HUES48 (cell line): ENCODE results near the gene SNU13.
"Not testable (repeated sequence)": the region's sequence is repeated elsewhere in the genome, so short reads cannot be mapped to it uniquely, and the experiment has no call there.

Experiments
- H3K27ac ChIP-seq: one replicate; pipeline ENCODE4 v1.7.0; 2013; ENCODE audit warnings: low read depth, low read length, inconsistent platforms
- H3K27me3 ChIP-seq: 2 replicates; pipeline ENCODE4 v1.6.1; 2013; ENCODE audit warnings: mild to moderate bottlenecking, low read length; ENCODE audit not compliant: control insufficient read depth, insufficient read depth
- H3K36me3 ChIP-seq: 2 replicates; pipeline ENCODE4 v1.6.1; 2013; ENCODE audit warnings: low read length; ENCODE audit not compliant: control insufficient read depth, insufficient read depth
- H3K4me1 ChIP-seq: 2 replicates; pipeline ENCODE4 v1.6.1; 2013; ENCODE audit warnings: mild to moderate bottlenecking, low read length; ENCODE audit not compliant: control insufficient read depth, insufficient read depth
- H3K4me3 ChIP-seq: 2 replicates; pipeline ENCODE4 v1.5.1; 2013; ENCODE audit warnings: mild to moderate bottlenecking, low read depth, low read length
- H3K9ac ChIP-seq: 2 replicates; pipeline ENCODE4 v1.6.1; 2013; ENCODE audit warnings: mild to moderate bottlenecking, low read depth, low read length, moderate library complexity
- H3K9me3 ChIP-seq: 2 replicates; pipeline ENCODE4 v1.6.1; 2013; ENCODE audit warnings: low read length; ENCODE audit not compliant: control insufficient read depth, insufficient read depth

SNU13 gene

DNA sequence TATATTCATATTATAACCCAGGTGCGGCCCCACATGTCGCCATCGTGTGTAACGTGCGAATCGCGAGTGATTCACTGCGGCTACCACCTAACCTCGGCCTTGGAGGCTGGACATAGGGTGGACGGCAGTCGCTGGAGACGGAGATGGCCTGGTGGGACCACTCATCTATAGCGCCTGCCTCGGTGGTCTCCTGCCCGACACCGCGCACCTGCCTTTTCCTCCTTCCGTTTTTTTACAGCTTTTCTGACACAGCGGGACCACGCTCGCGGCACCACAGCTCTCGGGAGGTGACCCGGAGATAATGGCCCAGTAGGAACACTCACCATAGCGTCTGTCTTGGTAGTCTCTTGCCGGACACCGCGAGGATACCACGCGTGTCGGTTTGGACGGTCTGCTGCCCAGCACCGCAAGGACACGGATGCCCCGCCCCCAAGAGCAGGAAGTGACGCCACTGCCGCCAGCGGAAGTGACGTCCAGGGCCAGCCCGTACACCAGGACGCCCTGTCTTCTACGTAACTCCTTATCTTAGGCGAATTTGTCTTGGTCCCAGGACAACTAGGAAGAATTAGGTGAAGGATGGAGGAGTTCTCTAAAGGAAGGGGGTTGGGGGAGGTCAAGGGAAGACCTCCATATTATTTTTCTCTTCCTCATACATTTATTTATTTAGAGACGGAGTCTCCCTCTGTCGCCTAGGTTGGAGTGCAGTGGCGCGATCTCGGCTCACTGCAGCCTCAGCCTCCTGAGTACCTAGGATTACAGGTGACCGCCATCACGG, 6.4 kb downstream of the SNU13 start:
- no peaks in the 10 kb centered on the region for H3K9me3 ChIP-seq
- H3K27me3 ChIP-seq = no peaks in the 10 kb centered on the region
- H3K4me1 ChIP-seq = no peaks in the 10 kb centered on the region
- H3K36me3 ChIP-seq = peaks cover 39% of the 10 kb centered on the region
- peak overlapping the region; percentile 93 for H3K27ac ChIP-seq
- H3K4me3 ChIP-seq = peak overlapping the region; percentile 93
- peak overlapping the region; percentile 63 for H3K9ac ChIP-seq

- no peaks in the 10 kb centered on the region for H3K27me3 ChIP-seq
- no peak overlapping the region for H3K27ac ChIP-seq
- no peaks in the 10 kb centered on the region for H3K4me1 ChIP-seq
- peak overlapping the region; percentile 63 for H3K9ac ChIP-seq
- H3K36me3 ChIP-seq = peaks cover 45% of the 10 kb centered on the region
- H3K9me3 ChIP-seq = no peaks in the 10 kb centered on the region
- peak overlapping the region; percentile 93 for H3K4me3 ChIP-seq
These were observed 7.1 kb downstream of the SNU13 start for GRCh38 chr22:41681616-41682015.

DNA sequence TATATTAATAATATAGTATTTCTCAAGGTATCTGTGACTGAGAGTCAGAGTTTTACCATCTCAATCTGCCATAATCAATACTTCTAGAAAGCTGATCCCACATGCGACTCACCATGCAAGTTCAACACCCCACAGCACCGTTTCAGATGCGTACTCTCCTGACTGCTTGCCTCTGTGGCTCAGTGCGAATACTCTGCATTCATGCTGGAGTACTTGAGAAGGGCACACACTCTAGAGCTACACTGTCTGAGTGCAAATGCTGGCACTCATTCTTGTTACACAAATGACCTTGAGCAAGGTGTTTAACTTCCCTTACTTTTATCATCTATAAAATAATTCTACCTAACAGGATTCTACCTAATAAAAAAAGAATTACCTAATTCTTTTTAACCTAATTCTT, 12.5 kb downstream of the SNU13 start:
- peaks cover 78% of the 10 kb centered on the region for H3K36me3 ChIP-seq
- H3K27ac ChIP-seq = no peak overlapping the region
- no peaks in the 10 kb centered on the region for H3K27me3 ChIP-seq
- H3K4me3 ChIP-seq = no peak overlapping the region
- H3K9me3 ChIP-seq = no peaks in the 10 kb centered on the region
- H3K4me1 ChIP-seq = no peaks in the 10 kb centered on the region
- no peak overlapping the region for H3K9ac ChIP-seq

GRCh38 chr22:41674846-41675340, 13.8 kb downstream of the SNU13 start:
- Histone ChIP-seq H3K27me3 (no peaks in the 10 kb centered on the region), H3K9me3 (no peaks in the 10 kb centered on the region), H3K9ac (no peak overlapping the region), H3K27ac (no peak overlapping the region), H3K36me3 (peaks cover 70% of the 10 kb centered on the region), H3K4me3 (no peak overlapping the region), H3K4me1 (no peaks in the 10 kb centered on the region)

DNA sequence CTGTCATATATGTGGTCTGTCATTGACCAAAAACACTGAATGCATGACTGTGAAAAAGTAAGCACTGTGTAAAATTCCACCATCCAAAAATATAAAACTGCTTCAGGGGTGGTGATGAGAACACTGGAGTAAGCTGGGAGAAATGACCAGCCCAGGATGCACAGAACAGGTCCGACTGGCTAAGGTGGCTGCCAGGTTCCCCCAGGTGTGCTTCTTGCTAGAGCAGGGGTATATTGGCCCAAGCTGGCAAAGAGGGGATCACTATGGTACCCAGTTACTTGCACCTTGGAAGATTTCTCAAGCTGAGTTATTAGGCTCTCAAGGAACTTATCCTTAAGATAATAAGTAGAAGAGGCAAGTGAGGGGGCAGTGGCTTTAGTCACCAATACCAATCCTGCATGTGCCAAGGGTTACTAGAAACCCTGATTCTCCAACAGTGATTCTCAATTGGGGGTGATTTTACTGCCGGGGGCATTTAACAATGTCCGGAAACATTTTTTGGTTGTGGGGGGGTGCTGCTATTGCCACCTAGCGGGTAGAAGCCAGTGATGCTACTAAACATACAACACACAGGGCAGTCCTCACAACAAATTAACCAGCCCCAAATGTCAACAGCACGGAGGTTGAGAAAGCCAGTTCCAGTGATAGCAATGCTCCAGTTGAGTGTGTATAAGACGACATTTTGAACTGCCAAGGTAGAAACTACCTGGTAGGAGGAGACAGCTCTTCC, 15.7 kb downstream of the SNU13 start:
- Histone ChIP-seq H3K27me3 (no peaks in the 10 kb centered on the region), H3K9ac (no peak overlapping the region), H3K4me3 (no peak overlapping the region), H3K27ac (no peak overlapping the region), H3K36me3 (peaks cover 51% of the 10 kb centered on the region), H3K4me1 (no peaks in the 10 kb centered on the region), H3K9me3 (no peaks in the 10 kb centered on the region)

- not testable (repeated sequence) for H3K4me3 ChIP-seq, H3K27ac ChIP-seq, H3K9ac ChIP-seq, H3K4me1 ChIP-seq, H3K9me3 ChIP-seq, H3K27me3 ChIP-seq
- H3K36me3 ChIP-seq = peaks cover 44% of the 10 kb centered on the region
These were observed 16.6 kb downstream of the SNU13 start for GRCh38 chr22:41672096-41672495.

- Histone ChIP-seq H3K9ac (no peak overlapping the region), H3K9me3 (no peaks in the 10 kb centered on the region), H3K27ac (peak overlapping the region; percentile 7), H3K4me1 (peaks cover 11% of the 10 kb centered on the region; the same call in 1 of the 2 replicates), H3K27me3 (no peaks in the 10 kb centered on the region), H3K4me3 (no peak overlapping the region), H3K36me3 (peaks cover 32% of the 10 kb centered on the region)
These were observed 19.4 kb downstream of the SNU13 start for GRCh38 chr22:41668971-41669911.

- peaks cover 55% of the 10 kb centered on the region for H3K36me3 ChIP-seq
- H3K9ac ChIP-seq = no peak overlapping the region
- peak overlapping the region; percentile 1 for H3K27ac ChIP-seq
- no peaks in the 10 kb centered on the region for H3K9me3 ChIP-seq
- H3K4me3 ChIP-seq = no peak overlapping the region
- peaks cover 11% of the 10 kb centered on the region; the same call in 1 of the 2 replicates for H3K4me1 ChIP-seq
- no peaks in the 10 kb centered on the region for H3K27me3 ChIP-seq
These were observed 23.7 kb downstream of the SNU13 start for GRCh38 chr22:41664951-41665350.

GRCh38 chr22:41664490-41664889, 24.2 kb downstream of the SNU13 start:
- H3K4me3 ChIP-seq = no peak overlapping the region
- no peaks in the 10 kb centered on the region for H3K27me3 ChIP-seq
- no peak overlapping the region for H3K9ac ChIP-seq
- H3K27ac ChIP-seq = no peak overlapping the region
- no peaks in the 10 kb centered on the region for H3K9me3 ChIP-seq
- peaks cover 60% of the 10 kb centered on the region for H3K36me3 ChIP-seq
- H3K4me1 ChIP-seq = peaks cover 11% of the 10 kb centered on the region; the same call in 1 of the 2 replicates

DNA sequence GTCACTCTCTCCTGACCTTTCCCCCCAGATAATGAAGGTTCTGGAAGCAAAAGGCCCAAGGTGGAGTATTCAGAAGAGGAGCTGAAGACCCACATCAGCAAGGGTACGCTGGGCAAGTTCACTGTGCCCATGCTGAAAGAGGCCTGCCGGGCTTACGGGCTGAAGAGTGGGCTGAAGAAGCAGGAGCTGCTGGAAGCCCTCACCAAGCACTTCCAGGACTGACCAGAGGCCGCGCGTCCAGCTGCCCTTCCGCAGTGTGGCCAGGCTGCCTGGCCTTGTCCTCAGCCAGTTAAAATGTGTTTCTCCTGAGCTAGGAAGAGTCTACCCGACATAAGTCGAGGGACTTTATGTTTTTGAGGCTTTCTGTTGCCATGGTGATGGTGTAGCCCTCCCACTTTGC, 25.1 kb downstream of the SNU13 start:
- not testable (repeated sequence) for H3K9me3 ChIP-seq, H3K9ac ChIP-seq
- H3K36me3 ChIP-seq = peaks cover 69% of the 10 kb centered on the region

More for the DNA sequence above, 25.1 kb downstream of the SNU13 start:
- not testable (repeated sequence) for H3K27ac ChIP-seq, H3K27me3 ChIP-seq, H3K4me3 ChIP-seq
- H3K4me1 ChIP-seq = peaks cover 11% of the 10 kb centered on the region; the same call in 1 of the 2 replicates
